Heart left ventricle (tissue), 13 donors: Measurements from ENCODE around the gene ISG20L2.

Experiments used
- CTCF ChIP-seq, 12 donors: fragments of 200-600 bp; sonication (generic) in 4 of 12; IDR thresholded peaks; one replicate each; pipeline versions ENCODE4 v1.5.0 to v1.8.0; 2018 to 2022; ENCODE audit warnings: antibody characterized with exemption in 12 of 12, mild to moderate bottlenecking in 5 of 12
- POLR2A ChIP-seq, 2 donors: fragments of 450-650 bp; IDR thresholded peaks; one replicate each; pipeline ENCODE4 v1.6.1; 2017; ENCODE audit warnings: antibody characterized with exemption in 2 of 2, mild to moderate bottlenecking in 2 of 2, moderate library complexity in 2 of 2
- donor health status: ischemic (EF 13 %, LVEDD 7.1; RV severe dilation, severe dysfunction).
- donor health status: DM: no; HTN: yes; CAD: no.
- donor health status: DM: no; HTN: no; CAD: no.
- donor health status: ischemic (EF 25% LVEDD 6.9; RV normal size, moderate dysfunction).
- donor health status: ischemic (EF 25% LVEDD 5.7; RV mildly dilated, moderate dysfunction).
- donor health status: ischemic (EF 35%, LVEDD 5.7; RV mildly dilated, moderate dysfunction).
- donor health status: nonischemic (EF 11% LVEDD 7.7; RV severe dilation, severe dysfunction).
- donor health status: DM: yes; HTN: yes; CAD: no.
- donor health status: PGD.
- donor health status: ischemic (EF 29% LVEDD 5.4; RV normal size, mild dysfunction).
- donor health status: nonischemic (EF 23%, LVEDD 6.1; RV moderate dilation, normal function).

- TF ChIP-seq CTCF (IDR thresholded peaks at IDR 0.05) (no peak), POLR2A (IDR thresholded peaks at IDR 0.05) (no peak)
Observed at GRCh38 chr1:156698995-156699394, 29.6 kb downstream of the ISG20L2 start.
